Activated T-cell treated with anti-CD3 and anti-CD28 coated beads, Interleukin-2, amount 50 U/mL, for 24 hours (primary cell): ENCODE measurements around the gene SEPTIN8.

Experiments
- DNase-seq: peaks from one replicate; pipeline ENCODE4 v3.0.0-alpha.2; 2020
- H3K27ac Mint-ChIP-seq: 2 replicates; pipeline ENCODE4 v1.8.0; 2020; ENCODE audit warnings: mild to moderate bottlenecking, mixed read lengths
- H3K27me3 Mint-ChIP-seq: 2 replicates; pipeline ENCODE4 v1.8.0; 2020; ENCODE audit warnings: mixed read lengths
- H3K36me3 Mint-ChIP-seq: 2 replicates; pipeline ENCODE4 v1.8.0; 2020; ENCODE audit warnings: low read depth, mixed read lengths
- H3K4me1 Mint-ChIP-seq: 2 replicates; pipeline ENCODE4 v1.8.0; 2020; ENCODE audit warnings: low read depth, mixed read lengths
- H3K4me3 Mint-ChIP-seq: 2 replicates; pipeline ENCODE4 v1.8.0; 2020; ENCODE audit warnings: mild to moderate bottlenecking, moderate library complexity, mixed read lengths
- H3K9me3 Mint-ChIP-seq: 2 replicates; pipeline ENCODE4 v1.8.0; 2020; ENCODE audit warnings: mixed read lengths

Gene SEPTIN8

GRCh38 chr5:132756542-132756941 lies 20.5 kb downstream of the SEPTIN8 start:
- Mint-ChIP-seq H3K4me1 (peaks cover 30% of the 10 kb centered on the region), H3K9me3 (no peaks in the 10 kb centered on the region), H3K27ac (no peak overlapping the region)

GRCh38 chr5:132754947-132755346 lies 22.1 kb downstream of the SEPTIN8 start:
- H3K9me3 Mint-ChIP-seq, result no peaks in the 10 kb centered on the region
- peaks cover 45% of the 10 kb centered on the region for H3K4me1 Mint-ChIP-seq
- H3K27me3 Mint-ChIP-seq, result no peaks in the 10 kb centered on the region
- H3K36me3 Mint-ChIP-seq, result peaks cover 42% of the 10 kb centered on the region
- H3K27ac Mint-ChIP-seq, result no peak overlapping the region
- no peak overlapping the region for H3K4me3 Mint-ChIP-seq
- peak; percentile 25 for DNase-seq

More at GRCh38 chr5:132756542-132756941, 20.5 kb downstream of the SEPTIN8 start:
- peak; percentile 16 for DNase-seq
- Mint-ChIP-seq H3K4me3 (no peak overlapping the region), H3K36me3 (peaks cover 37% of the 10 kb centered on the region), H3K27me3 (no peaks in the 10 kb centered on the region)

- Mint-ChIP-seq H3K36me3 (peaks cover 47% of the 10 kb centered on the region), H3K4me3 (no peak overlapping the region), H3K4me1 (peaks cover 48% of the 10 kb centered on the region), H3K9me3 (no peaks in the 10 kb centered on the region), H3K27ac (no peak overlapping the region), H3K27me3 (no peaks in the 10 kb centered on the region)
- DNase-seq, result peak; percentile 24
Observed at GRCh38 chr5:132754111-132754510, 22.9 kb downstream of the SEPTIN8 start.

- Mint-ChIP-seq H3K27ac (peak overlapping the region; percentile 2), H3K4me1 (peaks cover 52% of the 10 kb centered on the region), H3K27me3 (no peaks in the 10 kb centered on the region), H3K36me3 (peaks cover 47% of the 10 kb centered on the region), H3K4me3 (no peak overlapping the region), H3K9me3 (no peaks in the 10 kb centered on the region)
- peak; percentile 26 for DNase-seq
Observed at GRCh38 chr5:132753135-132753987, 23.7 kb downstream of the SEPTIN8 start.

- peaks cover 52% of the 10 kb centered on the region for H3K4me1 Mint-ChIP-seq
- H3K4me3 Mint-ChIP-seq, result no peak overlapping the region
- H3K27me3 Mint-ChIP-seq, result no peaks in the 10 kb centered on the region
- DNase-seq, result no peak
- peak overlapping the region; percentile 81 for H3K27ac Mint-ChIP-seq
- H3K36me3 Mint-ChIP-seq, result peaks cover 47% of the 10 kb centered on the region
- H3K9me3 Mint-ChIP-seq, result no peaks in the 10 kb centered on the region
Observed at GRCh38 chr5:132752581-132753125, 24.4 kb downstream of the SEPTIN8 start.

- no peak for DNase-seq
- Mint-ChIP-seq H3K27ac (peak overlapping the region; percentile 81), H3K4me3 (no peak overlapping the region), H3K27me3 (no peaks in the 10 kb centered on the region), H3K4me1 (peaks cover 52% of the 10 kb centered on the region), H3K36me3 (peaks cover 47% of the 10 kb centered on the region), H3K9me3 (no peaks in the 10 kb centered on the region)
Observed at GRCh38 chr5:132751971-132752580, 25.0 kb downstream of the SEPTIN8 start.

GRCh38 chr5:132751444-132751843 lies 25.6 kb downstream of the SEPTIN8 start:
- Mint-ChIP-seq H3K27ac (peak overlapping the region; percentile 81), H3K36me3 (peaks cover 47% of the 10 kb centered on the region), H3K4me1 (peaks cover 54% of the 10 kb centered on the region), H3K4me3 (no peak overlapping the region), H3K27me3 (no peaks in the 10 kb centered on the region), H3K9me3 (no peaks in the 10 kb centered on the region)
- DNase-seq, result no peak

- H3K4me1 Mint-ChIP-seq, result peaks cover 54% of the 10 kb centered on the region
- no peaks in the 10 kb centered on the region for H3K9me3 Mint-ChIP-seq
- no peak for DNase-seq
- peaks cover 47% of the 10 kb centered on the region for H3K36me3 Mint-ChIP-seq
- peak overlapping the region; percentile 81 for H3K27ac Mint-ChIP-seq
- H3K27me3 Mint-ChIP-seq, result no peaks in the 10 kb centered on the region
- no peak overlapping the region for H3K4me3 Mint-ChIP-seq
Observed at GRCh38 chr5:132750471-132751230, 26.4 kb downstream of the SEPTIN8 start.

- H3K36me3 Mint-ChIP-seq, result peaks cover 47% of the 10 kb centered on the region
- no peaks in the 10 kb centered on the region for H3K9me3 Mint-ChIP-seq
- no peaks in the 10 kb centered on the region for H3K27me3 Mint-ChIP-seq
- peaks cover 47% of the 10 kb centered on the region for H3K4me1 Mint-ChIP-seq
- no peak overlapping the region for H3K27ac Mint-ChIP-seq
- H3K4me3 Mint-ChIP-seq, result no peak overlapping the region
- no peak for DNase-seq
Observed at GRCh38 chr5:132749506-132749905, 27.5 kb downstream of the SEPTIN8 start.

- peaks cover 41% of the 10 kb centered on the region for H3K4me1 Mint-ChIP-seq
- no peak for DNase-seq
- no peaks in the 10 kb centered on the region for H3K9me3 Mint-ChIP-seq
- peak overlapping the region; percentile 53 for H3K4me3 Mint-ChIP-seq
- H3K27me3 Mint-ChIP-seq, result no peaks in the 10 kb centered on the region
- peaks cover 41% of the 10 kb centered on the region for H3K36me3 Mint-ChIP-seq
- peak overlapping the region; percentile 68 for H3K27ac Mint-ChIP-seq
Observed at GRCh38 chr5:132748522-132749000, 28.5 kb downstream of the SEPTIN8 start.

GRCh38 chr5:132747616-132748440 lies 29.2 kb downstream of the SEPTIN8 start:
- peak; percentile 75 for DNase-seq
- Mint-ChIP-seq H3K4me1 (peaks cover 36% of the 10 kb centered on the region), H3K4me3 (peak overlapping the region; percentile 53), H3K9me3 (no peaks in the 10 kb centered on the region), H3K27ac (no peak overlapping the region), H3K36me3 (peaks cover 38% of the 10 kb centered on the region), H3K27me3 (no peaks in the 10 kb centered on the region)

- no peaks in the 10 kb centered on the region for H3K9me3 Mint-ChIP-seq
- H3K4me3 Mint-ChIP-seq, result peak within 1 kb of the TSS; percentile 73
- no peaks in the 10 kb centered on the region for H3K27me3 Mint-ChIP-seq
- H3K4me1 Mint-ChIP-seq, result peaks cover 30% of the 10 kb centered on the region
- peaks cover 30% of the 10 kb centered on the region for H3K36me3 Mint-ChIP-seq
- peak within 1 kb of the TSS; percentile 66 for H3K27ac Mint-ChIP-seq
- DNase-seq, result peak; percentile 81
Observed at GRCh38 chr5:132746954-132747615, 30.0 kb downstream of the SEPTIN8 start, which contains the start of gene CCNI2. TSS of gene CCNI2 (plus strand) at chr5:132747426. CDS start at chr5:132747496, 70 bp downstream.

- peaks cover 25% of the 10 kb centered on the region for H3K4me1 Mint-ChIP-seq
- peak overlapping the region; percentile 66 for H3K27ac Mint-ChIP-seq
- peak overlapping the region; percentile 73 for H3K4me3 Mint-ChIP-seq
- peaks cover 25% of the 10 kb centered on the region for H3K36me3 Mint-ChIP-seq
- no peaks in the 10 kb centered on the region for H3K9me3 Mint-ChIP-seq
- DNase-seq, result no peak
- no peaks in the 10 kb centered on the region for H3K27me3 Mint-ChIP-seq
Observed at GRCh38 chr5:132746592-132746953, 30.5 kb downstream of the SEPTIN8 start.
